C4-2B (cell line): ENCODE data around the gene ECE1.
"Not testable (repeated sequence)": the region's sequence is repeated elsewhere in the genome, so short reads cannot be mapped to it uniquely, and the experiment has no call there.

Experiments used
- H3K27ac ChIP-seq: fragments of 450-650 bp; 2 replicates; pipeline ENCODE4 v1.5.1; 2017
- ZFX ChIP-seq: fragments of 450-650 bp; IDR thresholded peaks from 2 replicates; pipeline ENCODE4 v1.6.1; 2017
- TF ChIP-seq, protein P1 (sequence below): fragments of 450-650 bp; conservative IDR thresholded peaks from 2 replicates; pipeline ENCODE4 v1.5.1; 2017; ENCODE audit warnings: mild to moderate bottlenecking

ECE1 gene

DNA sequence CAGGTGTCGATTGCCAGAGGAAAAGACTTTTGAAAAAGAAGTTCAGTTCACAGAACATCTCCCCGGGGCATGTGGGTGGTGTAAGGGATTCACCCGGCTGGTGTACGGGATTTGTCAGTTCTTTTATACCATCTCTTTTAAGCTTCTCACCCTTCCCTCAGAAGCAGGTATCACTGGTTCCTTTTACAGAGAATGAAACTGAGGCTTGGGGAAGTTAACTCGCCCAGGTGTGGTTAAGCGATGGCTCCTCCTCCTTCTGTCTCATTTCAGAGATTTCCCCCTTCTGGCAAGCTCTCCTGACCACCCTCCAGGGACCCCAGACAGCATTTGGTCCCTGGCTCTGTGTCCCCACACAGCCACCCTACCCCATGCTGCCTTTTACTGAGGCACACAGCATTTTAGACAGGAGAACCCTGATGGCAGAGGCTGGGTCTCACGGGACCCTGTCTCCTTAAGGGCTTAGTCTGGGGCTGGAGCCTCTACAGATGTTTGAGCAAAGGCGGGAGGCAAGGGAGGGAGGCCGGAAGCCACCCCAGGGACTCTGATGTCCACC, 2.8 kb upstream of the ECE1 start:
- TF ChIP-seq, protein P1, sequence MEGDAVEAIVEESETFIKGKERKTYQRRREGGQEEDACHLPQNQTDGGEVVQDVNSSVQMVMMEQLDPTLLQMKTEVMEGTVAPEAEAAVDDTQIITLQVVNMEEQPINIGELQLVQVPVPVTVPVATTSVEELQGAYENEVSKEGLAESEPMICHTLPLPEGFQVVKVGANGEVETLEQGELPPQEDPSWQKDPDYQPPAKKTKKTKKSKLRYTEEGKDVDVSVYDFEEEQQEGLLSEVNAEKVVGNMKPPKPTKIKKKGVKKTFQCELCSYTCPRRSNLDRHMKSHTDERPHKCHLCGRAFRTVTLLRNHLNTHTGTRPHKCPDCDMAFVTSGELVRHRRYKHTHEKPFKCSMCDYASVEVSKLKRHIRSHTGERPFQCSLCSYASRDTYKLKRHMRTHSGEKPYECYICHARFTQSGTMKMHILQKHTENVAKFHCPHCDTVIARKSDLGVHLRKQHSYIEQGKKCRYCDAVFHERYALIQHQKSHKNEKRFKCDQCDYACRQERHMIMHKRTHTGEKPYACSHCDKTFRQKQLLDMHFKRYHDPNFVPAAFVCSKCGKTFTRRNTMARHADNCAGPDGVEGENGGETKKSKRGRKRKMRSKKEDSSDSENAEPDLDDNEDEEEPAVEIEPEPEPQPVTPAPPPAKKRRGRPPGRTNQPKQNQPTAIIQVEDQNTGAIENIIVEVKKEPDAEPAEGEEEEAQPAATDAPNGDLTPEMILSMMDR: no peak
- TF ChIP-seq ZFX: no peak
- H3K27ac ChIP-seq: no peak overlapping the region

DNA sequence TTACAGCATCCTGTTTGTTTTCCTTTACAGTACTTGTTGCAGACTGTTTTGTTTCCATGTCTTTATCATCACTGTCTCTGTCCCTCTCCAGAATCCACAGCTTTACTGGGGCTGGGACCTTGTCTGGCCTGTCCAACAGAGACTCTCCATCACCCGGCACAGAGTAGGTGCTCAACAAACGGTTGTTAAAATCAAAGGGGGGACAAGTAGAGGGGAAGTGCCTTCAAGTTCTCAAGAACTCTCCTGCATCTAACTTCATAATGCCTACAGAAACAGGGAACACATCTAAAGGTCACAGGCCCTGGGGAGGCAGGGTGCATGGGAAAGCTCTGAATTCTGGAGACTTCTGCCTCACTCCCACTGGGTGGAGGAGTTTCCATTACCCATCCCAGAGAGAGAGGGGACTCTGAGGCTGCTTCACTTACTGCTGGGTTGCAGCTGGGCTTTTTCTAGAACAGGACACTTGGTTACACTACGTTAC, 2.3 kb upstream of the ECE1 start:
- H3K27ac ChIP-seq: no peak overlapping the region
- no peak for TF ChIP-seq ZFX
- TF ChIP-seq, protein P1: no peak

DNA sequence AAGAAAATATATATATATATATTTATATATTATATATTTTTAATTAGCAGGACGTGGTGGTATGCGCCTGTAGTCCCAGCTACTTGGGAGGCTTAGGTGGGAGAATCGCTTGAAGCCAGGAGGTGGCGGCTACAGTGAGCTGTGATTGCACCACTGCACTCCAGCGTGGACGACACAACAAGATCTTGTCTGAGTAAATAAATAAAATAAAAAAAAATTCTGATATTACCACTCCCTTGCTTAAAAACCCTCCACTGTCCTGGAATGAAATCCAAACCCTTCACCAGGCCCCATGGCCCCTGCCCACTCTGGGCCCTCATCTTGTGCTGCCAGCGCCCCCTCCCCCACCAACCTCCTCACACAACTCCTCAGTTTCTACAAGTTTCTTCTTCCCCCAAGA, 1.7 kb upstream of the ECE1 start:
- TF ChIP-seq, protein P1: no peak
- no peak for TF ChIP-seq ZFX
- H3K27ac ChIP-seq: no peak overlapping the region

DNA sequence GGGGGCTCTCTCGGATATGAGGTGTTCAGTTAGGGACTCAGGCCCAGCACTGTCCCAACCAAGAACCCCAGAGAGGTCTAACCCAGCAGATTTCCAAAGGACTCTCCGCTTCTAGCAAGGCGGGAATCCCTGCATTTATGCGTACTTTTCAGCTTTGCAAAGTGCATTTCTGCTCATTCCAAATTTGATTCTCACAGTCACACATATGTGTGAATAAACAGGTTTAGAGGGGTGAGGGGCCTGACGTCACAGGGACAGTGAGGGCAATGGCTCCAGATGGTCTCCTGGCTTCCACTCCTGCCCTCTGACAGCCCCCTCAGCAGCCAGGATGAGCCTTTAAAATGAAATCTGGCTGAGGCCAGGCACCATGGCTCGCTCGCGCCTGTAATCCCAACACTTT, 921 bp upstream of the ECE1 start:
- TF ChIP-seq ZFX: no peak
- TF ChIP-seq, protein P1: no peak
- no peak overlapping the region for H3K27ac ChIP-seq

DNA sequence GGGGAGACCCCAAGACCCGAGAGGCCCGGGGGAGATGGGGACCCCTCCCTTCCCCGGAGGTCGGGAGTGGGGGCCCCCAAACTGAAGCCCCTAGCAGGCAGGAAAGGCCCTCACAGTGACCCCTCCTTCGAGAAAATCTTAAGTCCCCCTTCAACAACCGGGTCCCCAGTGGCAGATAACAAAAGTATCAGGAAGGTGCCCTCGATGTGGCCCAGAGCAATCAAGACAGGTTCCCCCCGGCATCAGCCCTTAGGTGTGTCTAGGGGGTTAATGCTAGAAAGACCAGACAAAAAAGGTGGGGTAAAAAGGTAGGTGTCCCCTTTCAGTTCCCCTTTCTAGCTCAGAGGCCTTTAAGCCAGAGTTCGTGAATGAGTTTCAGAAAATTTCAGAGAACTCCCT, 282 bp upstream of the ECE1 start:
- H3K27ac ChIP-seq: no peak overlapping the region
- TF ChIP-seq, protein P1: no peak
- TF ChIP-seq ZFX: no peak

DNA sequence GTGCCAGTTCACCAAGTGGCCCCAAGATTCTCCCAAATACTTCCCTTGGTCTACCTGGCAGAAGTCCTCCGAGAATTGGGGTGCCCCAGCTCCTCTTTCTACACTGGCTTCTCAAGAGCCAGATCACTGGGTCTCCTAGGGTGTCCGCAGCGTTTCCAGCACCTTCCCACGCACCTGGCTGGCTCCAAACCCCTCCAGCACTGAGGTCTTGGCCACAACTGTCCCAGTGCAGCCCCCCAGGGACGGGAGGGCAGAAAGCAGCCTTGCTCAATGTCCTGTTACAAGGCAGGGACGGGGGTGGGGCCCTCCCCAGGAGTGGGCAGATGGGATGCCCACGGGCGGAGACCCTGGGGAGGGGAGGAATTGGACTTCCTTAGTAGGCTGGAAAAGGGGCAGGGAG, 1.1 kb downstream of the ECE1 start:
- H3K27ac ChIP-seq: no peak overlapping the region
- TF ChIP-seq, protein P1: no peak
- TF ChIP-seq ZFX: no peak

DNA sequence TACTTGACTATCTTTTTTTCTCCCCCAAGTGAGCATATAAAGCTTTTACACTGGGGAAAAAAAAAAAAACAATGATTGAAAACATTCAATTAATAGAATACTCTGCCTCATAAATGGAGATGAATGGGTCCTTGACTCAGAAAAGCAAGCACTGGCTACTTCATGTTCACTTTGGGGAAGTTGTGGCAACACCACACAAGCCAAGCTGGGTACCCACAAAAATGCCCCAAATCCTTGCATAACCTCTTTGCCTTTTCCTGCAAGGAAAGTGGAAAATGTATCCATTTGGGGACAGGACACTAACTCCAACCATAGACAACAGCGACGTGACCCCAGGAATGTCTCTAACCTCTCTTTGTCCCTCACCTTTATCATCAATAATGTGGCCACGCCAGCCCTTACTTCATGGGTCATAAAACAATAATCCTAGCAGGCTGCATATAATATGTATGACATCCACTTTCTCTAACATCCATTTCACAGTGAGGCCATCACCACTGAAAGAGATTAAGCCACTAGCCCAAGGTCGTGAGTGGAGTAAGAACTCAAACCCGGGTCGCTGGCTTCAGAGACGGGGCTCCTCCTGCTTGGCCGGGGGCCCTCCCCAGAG, 2.3 kb downstream of the ECE1 start:
- H3K27ac ChIP-seq: no peak overlapping the region
- TF ChIP-seq ZFX: no peak
- TF ChIP-seq, protein P1: no peak

DNA sequence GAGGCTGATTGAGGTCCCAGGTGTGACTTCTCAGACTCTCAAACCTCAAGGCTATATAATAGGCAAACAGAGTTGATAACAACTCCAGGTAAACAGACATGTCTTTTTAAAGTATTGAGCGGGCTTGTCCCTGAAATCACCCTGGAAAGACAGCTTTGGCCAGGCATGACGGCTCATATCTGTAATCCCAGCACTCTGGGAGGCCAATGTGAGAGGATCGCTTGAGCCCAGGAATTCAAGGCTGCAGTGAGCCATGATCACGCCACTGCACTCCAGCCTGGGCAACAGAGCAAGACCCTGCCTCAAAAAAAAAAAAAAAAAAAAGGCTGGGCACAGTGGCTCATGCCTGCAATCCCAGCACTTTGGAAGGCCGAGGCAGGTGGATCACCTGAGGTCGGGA, 4.9 kb downstream of the ECE1 start:
- not testable (repeated sequence) for H3K27ac ChIP-seq
